Body of pancreas (tissue), 4 donors: Measurements from ENCODE around the gene IL1RAPL2. TPM values are rescaled to one million over a fixed set of nuclear protein-coding genes. Genes with fewer than 3 reads are reported as not detected.

Experiments
- ATAC-seq: fragments of 150-250 bp; one replicate; pipeline ENCODE4 v1.9.1; 2016
- DNase-seq, 4 donors: peaks; one replicate each; pipeline ENCODE4 v3.0.0-alpha.2; 2019
- H3K27ac ChIP-seq, 4 donors: fragments of 200-600 bp; sonication (generic); 1 replicate in 3 of 4; 2 replicates in 1 of 4; pipeline versions ENCODE4 v1.5.1 to v1.6.1; 2016 to 2019; ENCODE audit warnings: mild to moderate bottlenecking in 1 of 4, mixed read lengths in 1 of 4, moderate library complexity in 1 of 4
- H3K27me3 ChIP-seq, 2 donors: fragments of 200-600 bp; sonication (generic); one replicate each; pipeline ENCODE4 v1.6.0; 2016; ENCODE audit warnings: mild to moderate bottlenecking in 1 of 2
- H3K36me3 ChIP-seq, 2 donors: fragments of 200-600 bp; sonication (generic); replicated peaks in 1 of 2; 2 replicates each; pipeline ENCODE4 v1.5.1; 2016; ENCODE audit warnings: low read depth in 2 of 2; ENCODE audit not compliant: insufficient read depth in 1 of 2
- H3K4me1 ChIP-seq: fragments of 200-600 bp; sonication (generic); one replicate; pipeline ENCODE4 v1.6.0; 2016
- H3K4me3 ChIP-seq, 2 donors: fragments of 200-600 bp; sonication (generic); 1 replicate in 1 of 2; 2 replicates in 1 of 2; pipeline ENCODE4 v1.5.1; 2016 to 2019
- H3K9me3 ChIP-seq, 3 donors: fragments of 200-600 bp; sonication (generic); 1 replicate in 2 of 3; 2 replicates in 1 of 3; pipeline ENCODE4 v1.5.1; 2016
- POLR2A ChIP-seq, 3 donors: fragments of 450-650 bp; IDR thresholded peaks; one replicate each; pipeline ENCODE4 v1.6.1; 2016; ENCODE audit warnings: antibody characterized with exemption in 3 of 3, mild to moderate bottlenecking in 2 of 3
- WGBS, 2 donors: methylation state at CpG; one replicate each; pipeline ENCODE4 v1.1.5; 2017; 5-methylcytosine and 5-hydroxymethylcytosine counted together
- intact Hi-C: fragments of 100-400 bp; cut with DNase I; formaldehyde crosslinking; loops from one replicate; pipeline ENCODE4 v1.15.1; 2023
- total RNA-seq, 2 donors: library from RNA; depleted of rRNA; stranded (reverse); fragments of >200 nt; gene quantifications; one replicate each; pipeline ENCODE4 v1.1.0, GENCODE V29; 2016
- TF ChIP-seq, protein P1 (sequence below), 7 experiments: fragments of 450-650 bp in 4 of 7; fragments of 200-600 bp in 3 of 7; sonication (generic) in 3 of 7; IDR thresholded peaks; one replicate each; pipeline ENCODE4 v1.5.1; 2016 to 2019; ENCODE audit warnings: antibody characterized with exemption in 7 of 7

The IL1RAPL2 gene
- total RNA-seq, 2 donors from 2014 or later, result not detected

- ATAC-seq (no peak), DNase-seq (no peak)
- no peaks in the 10 kb centered on the region for H3K9me3 ChIP-seq
- intact Hi-C loops, result no loop called here
- 82 to 100% methylated on average over 2 to 5 of the region's 10 CpGs for WGBS, 2 donors
- TF ChIP-seq, protein P1, sequence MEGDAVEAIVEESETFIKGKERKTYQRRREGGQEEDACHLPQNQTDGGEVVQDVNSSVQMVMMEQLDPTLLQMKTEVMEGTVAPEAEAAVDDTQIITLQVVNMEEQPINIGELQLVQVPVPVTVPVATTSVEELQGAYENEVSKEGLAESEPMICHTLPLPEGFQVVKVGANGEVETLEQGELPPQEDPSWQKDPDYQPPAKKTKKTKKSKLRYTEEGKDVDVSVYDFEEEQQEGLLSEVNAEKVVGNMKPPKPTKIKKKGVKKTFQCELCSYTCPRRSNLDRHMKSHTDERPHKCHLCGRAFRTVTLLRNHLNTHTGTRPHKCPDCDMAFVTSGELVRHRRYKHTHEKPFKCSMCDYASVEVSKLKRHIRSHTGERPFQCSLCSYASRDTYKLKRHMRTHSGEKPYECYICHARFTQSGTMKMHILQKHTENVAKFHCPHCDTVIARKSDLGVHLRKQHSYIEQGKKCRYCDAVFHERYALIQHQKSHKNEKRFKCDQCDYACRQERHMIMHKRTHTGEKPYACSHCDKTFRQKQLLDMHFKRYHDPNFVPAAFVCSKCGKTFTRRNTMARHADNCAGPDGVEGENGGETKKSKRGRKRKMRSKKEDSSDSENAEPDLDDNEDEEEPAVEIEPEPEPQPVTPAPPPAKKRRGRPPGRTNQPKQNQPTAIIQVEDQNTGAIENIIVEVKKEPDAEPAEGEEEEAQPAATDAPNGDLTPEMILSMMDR (IDR thresholded peaks at IDR 0.05), result no peak
- TF ChIP-seq POLR2A (IDR thresholded peaks at IDR 0.05), result no peak
- no peak overlapping the region for H3K4me3 ChIP-seq
- no peaks in the 10 kb centered on the region for H3K4me1 ChIP-seq
- no peak overlapping the region for H3K27ac ChIP-seq
- H3K36me3 ChIP-seq, result no peaks in the 10 kb centered on the region
- H3K27me3 ChIP-seq, result no peaks in the 10 kb centered on the region
These were observed 485.4 kb downstream of the IL1RAPL2 start for GRCh38 chrX:105051364-105051763.

- Histone ChIP-seq H3K9me3 (no peaks in the 10 kb centered on the region), H3K4me1 (no peaks in the 10 kb centered on the region), H3K27ac (no peak overlapping the region), H3K4me3 (no peak overlapping the region), H3K27me3 (no peaks in the 10 kb centered on the region), H3K36me3 (no peaks in the 10 kb centered on the region)
- 48 to 64% methylated on average over 2 of the region's 2 CpGs for WGBS, 2 donors
- TF ChIP-seq, protein P1 (IDR thresholded peaks at IDR 0.05), result no peak
- no peak for TF ChIP-seq POLR2A (IDR thresholded peaks at IDR 0.05)
- DNase-seq, result no peak
- ATAC-seq, result no peak
- intact Hi-C loops, result no loop called here
These were observed 486.9 kb downstream of the IL1RAPL2 start for GRCh38 chrX:105052926-105053325.

- no peak for ATAC-seq
- no peaks in the 10 kb centered on the region for H3K9me3 ChIP-seq
These were observed 497.7 kb downstream of the IL1RAPL2 start for GRCh38 chrX:105063743-105064142.

GRCh38 chrX:105098201-105098600 is 532.2 kb downstream of the IL1RAPL2 start:
- TF ChIP-seq, protein P1 (IDR thresholded peaks at IDR 0.05), result no peak
- no peak for TF ChIP-seq POLR2A (IDR thresholded peaks at IDR 0.05)
- no peaks in the 10 kb centered on the region for H3K9me3 ChIP-seq
- no peaks in the 10 kb centered on the region for H3K27me3 ChIP-seq
- no peaks in the 10 kb centered on the region for H3K36me3 ChIP-seq
- H3K4me1 ChIP-seq, result no peaks in the 10 kb centered on the region
- H3K27ac ChIP-seq, result no peak overlapping the region
- no peak overlapping the region for H3K4me3 ChIP-seq
- intact Hi-C loops, result no loop called here
- ATAC-seq (no peak), DNase-seq (no peak)
- 43 to 49% methylated on average over 2 of the region's 2 CpGs for WGBS, 2 donors

More at GRCh38 chrX:105063743-105064142, 497.7 kb downstream of the IL1RAPL2 start:
- H3K36me3 ChIP-seq, result no peaks in the 10 kb centered on the region
- no peaks in the 10 kb centered on the region for H3K27me3 ChIP-seq
- intact Hi-C loops, result no loop called here
- H3K27ac ChIP-seq, result no peak overlapping the region
- TF ChIP-seq, protein P1 (IDR thresholded peaks at IDR 0.05), result no peak
- TF ChIP-seq POLR2A (IDR thresholded peaks at IDR 0.05), result no peak
- no peak for DNase-seq
- no peak overlapping the region for H3K4me3 ChIP-seq
- H3K4me1 ChIP-seq, result no peaks in the 10 kb centered on the region

DNA sequence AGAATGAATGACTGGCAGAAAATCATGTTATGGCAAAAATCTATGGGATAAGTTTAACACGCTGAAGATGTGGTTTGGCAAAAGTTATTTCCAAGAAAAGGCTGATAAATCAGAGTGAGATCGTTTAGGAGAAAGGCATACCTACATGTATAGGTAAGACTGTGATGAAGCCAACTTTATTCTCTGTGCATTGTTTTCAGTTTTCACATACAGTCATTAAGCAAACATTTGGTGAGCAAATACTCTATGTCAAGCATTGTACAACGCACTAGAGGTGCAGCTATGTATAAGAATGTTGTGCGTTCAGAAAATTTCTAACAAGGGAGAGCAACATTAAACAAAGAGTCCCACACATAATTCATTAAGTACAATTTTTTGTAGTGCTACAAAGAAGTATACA is 532.8 kb downstream of the IL1RAPL2 start:
- intact Hi-C loops, result no loop called here
- Histone ChIP-seq H3K27ac (no peak overlapping the region), H3K27me3 (no peaks in the 10 kb centered on the region), H3K4me3 (no peak overlapping the region), H3K36me3 (no peaks in the 10 kb centered on the region), H3K9me3 (no peaks in the 10 kb centered on the region), H3K4me1 (no peaks in the 10 kb centered on the region)
- no peak for DNase-seq
- no peak for TF ChIP-seq POLR2A (IDR thresholded peaks at IDR 0.05)
- TF ChIP-seq, protein P1 (IDR thresholded peaks at IDR 0.05), result no peak
- WGBS, 2 donors, result 21 to 37% methylated on average over 4 of the region's 4 CpGs
- ATAC-seq, result no peak
